Mesodermal cell (in vitro differentiated cells): ENCODE results near the gene MAGEA11. TPM values are rescaled to one million over a fixed set of nuclear protein-coding genes. Genes with fewer than 3 reads are reported as not detected.
"Not testable (repeated sequence)": the region's sequence is repeated elsewhere in the genome, so short reads cannot be mapped to it uniquely, and the experiment has no call there.

Source experiments
- H3K27ac ChIP-seq: 2 replicates; pipeline ENCODE4 v1.7.0; 2013; ENCODE audit warnings: mild to moderate bottlenecking, low read depth, low read length, moderate library complexity; ENCODE audit not compliant: severe bottlenecking
- H3K36me3 ChIP-seq: 2 replicates; pipeline ENCODE4 v1.7.1; 2013; ENCODE audit warnings: mild to moderate bottlenecking, low read length, moderate library complexity; ENCODE audit not compliant: control insufficient read depth, insufficient read depth
- H3K4me1 ChIP-seq: one replicate; pipeline ENCODE4 v1.7.1; 2013; ENCODE audit warnings: mild to moderate bottlenecking, low read length; ENCODE audit not compliant: insufficient read depth, control insufficient read depth, poor library complexity, severe bottlenecking
- H3K4me3 ChIP-seq: 2 replicates; pipeline ENCODE4 v1.7.0; 2013; ENCODE audit warnings: low read length, control low read depth, mild to moderate bottlenecking; ENCODE audit not compliant: insufficient read depth, poor library complexity, severe bottlenecking; ENCODE audit errors: extremely low read depth
- H3K9me3 ChIP-seq: 2 replicates; pipeline ENCODE4 v1.7.1; 2013; ENCODE audit warnings: mild to moderate bottlenecking, low read length, moderate library complexity; ENCODE audit not compliant: control insufficient read depth
- WGBS, 2 experiments: methylation state at CpG; one replicate each; pipeline ENCODE4 v1.1.5; 2013; ENCODE audit warnings: missing lambda C conversion rate in 2 of 2; ENCODE audit not compliant: insufficient coverage in 2 of 2; 5-methylcytosine and 5-hydroxymethylcytosine counted together
- polyA plus RNA-seq, 2 experiments: library from polyadenylated mRNA; stranded (reverse); fragments of 50-300 nt; gene quantifications; one replicate each; pipeline ENCODE4 v1.2.3, GENCODE V29; 2013

The MAGEA11 gene, protein sequence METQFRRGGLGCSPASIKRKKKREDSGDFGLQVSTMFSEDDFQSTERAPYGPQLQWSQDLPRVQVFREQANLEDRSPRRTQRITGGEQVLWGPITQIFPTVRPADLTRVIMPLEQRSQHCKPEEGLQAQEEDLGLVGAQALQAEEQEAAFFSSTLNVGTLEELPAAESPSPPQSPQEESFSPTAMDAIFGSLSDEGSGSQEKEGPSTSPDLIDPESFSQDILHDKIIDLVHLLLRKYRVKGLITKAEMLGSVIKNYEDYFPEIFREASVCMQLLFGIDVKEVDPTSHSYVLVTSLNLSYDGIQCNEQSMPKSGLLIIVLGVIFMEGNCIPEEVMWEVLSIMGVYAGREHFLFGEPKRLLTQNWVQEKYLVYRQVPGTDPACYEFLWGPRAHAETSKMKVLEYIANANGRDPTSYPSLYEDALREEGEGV
- not detected for polyA plus RNA-seq (2013, experiment 1 of 2)
- polyA plus RNA-seq (2013, experiment 2 of 2): not detected

DNA sequence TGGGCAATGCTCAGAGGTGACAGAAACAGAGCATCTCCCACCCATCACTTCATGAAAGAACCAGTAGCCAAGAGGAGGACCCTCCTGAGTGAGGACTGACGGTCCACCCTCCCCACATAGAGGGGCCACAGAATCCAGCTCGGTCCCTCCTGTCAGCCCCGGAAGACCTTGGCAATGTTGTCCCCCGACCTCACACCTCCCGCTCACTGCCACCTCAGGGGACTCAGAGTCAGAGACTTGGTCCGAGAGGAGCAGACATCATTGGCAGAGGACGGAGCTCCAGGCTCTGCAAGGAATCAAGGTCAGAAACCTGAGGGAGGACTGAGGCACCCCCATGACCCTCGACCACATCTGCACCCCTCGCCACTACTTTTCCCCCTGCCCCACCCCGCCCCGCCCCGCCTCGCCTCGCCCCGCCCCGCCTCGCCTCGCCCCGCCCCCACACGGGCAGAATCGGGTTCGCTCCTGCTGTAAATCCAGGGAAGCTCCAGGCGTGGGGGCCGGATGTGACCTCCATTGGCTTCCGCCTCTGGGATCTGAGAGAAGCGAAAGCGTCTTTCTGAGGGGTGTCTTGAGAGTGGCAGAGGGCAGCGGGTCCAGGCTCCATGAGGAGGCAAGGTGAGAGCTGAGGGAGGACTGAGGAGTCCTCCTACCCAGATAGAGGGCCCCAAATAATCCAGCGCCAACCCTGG lies at the start of gene MAGEA11:
MAGEA11 (plus strand) TSS at position 516 of the 692 bp plus-strand sequence. CDS start 1,100 bp downstream, outside the sequence.
- H3K27ac ChIP-seq: no peak within 1 kb of the TSS
- H3K9me3 ChIP-seq: no peaks in the 10 kb centered on the region
- no peaks in the 10 kb centered on the region for H3K36me3 ChIP-seq
- 96% methylated on average over 5 of the region's 29 CpGs; no CpG with 5 or more reads in 1 of the 2 experiments for WGBS, 2 experiments
- no peak within 1 kb of the TSS for H3K4me3 ChIP-seq
- H3K4me1 ChIP-seq: no peaks in the 10 kb centered on the region

DNA sequence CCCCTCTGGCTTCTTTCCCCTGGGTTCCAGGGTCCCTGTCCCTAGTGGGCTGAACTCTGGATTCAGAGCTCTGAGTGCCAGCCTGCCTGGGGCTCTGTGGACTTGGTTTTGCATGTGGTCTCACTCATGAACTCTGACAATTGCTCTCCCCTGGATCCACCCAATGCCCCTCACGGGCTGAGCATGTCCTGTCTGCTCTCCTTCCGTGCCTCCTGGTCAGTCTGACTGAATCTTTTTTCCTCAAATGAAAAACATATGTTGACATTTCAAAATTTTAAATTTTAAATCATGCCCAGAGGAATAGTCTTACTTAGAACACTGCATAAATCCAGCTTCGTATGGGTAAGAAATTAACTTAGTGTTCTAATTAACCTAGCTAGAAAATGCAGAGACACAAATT lies 36.8 kb upstream of the MAGEA11 start:
- no CpG with 5 or more reads among the region's 3 CpGs for WGBS, 2 experiments
- H3K9me3 ChIP-seq, H3K27ac ChIP-seq: not testable (repeated sequence)

DNA sequence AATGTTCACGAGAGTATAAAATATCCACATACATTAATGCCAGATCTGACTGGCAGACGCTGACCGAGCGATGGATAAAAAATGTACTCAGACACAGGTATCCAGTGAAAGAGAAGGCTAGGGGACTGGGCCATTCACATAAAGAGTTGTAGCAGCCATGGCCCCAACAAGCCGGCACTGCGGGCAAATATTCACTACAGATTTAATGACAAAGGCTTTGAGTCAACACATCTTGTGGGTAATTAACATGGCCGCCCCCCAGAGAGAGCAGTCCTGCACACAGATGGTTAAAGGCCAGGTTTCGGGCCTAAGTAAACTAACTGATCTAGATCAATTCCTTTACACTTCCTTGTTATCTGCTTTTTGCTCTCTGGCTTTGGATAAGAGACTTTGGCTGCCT lies 36.3 kb upstream of the MAGEA11 start:
- WGBS, 2 experiments: no CpG with 5 or more reads among the region's 8 CpGs
- H3K9me3 ChIP-seq, H3K4me1 ChIP-seq, H3K36me3 ChIP-seq, H3K4me3 ChIP-seq, H3K27ac ChIP-seq: not testable (repeated sequence)

More for the DNA sequence above, 36.8 kb upstream of the MAGEA11 start:
- H3K4me3 ChIP-seq, H3K36me3 ChIP-seq, H3K4me1 ChIP-seq: not testable (repeated sequence)

DNA sequence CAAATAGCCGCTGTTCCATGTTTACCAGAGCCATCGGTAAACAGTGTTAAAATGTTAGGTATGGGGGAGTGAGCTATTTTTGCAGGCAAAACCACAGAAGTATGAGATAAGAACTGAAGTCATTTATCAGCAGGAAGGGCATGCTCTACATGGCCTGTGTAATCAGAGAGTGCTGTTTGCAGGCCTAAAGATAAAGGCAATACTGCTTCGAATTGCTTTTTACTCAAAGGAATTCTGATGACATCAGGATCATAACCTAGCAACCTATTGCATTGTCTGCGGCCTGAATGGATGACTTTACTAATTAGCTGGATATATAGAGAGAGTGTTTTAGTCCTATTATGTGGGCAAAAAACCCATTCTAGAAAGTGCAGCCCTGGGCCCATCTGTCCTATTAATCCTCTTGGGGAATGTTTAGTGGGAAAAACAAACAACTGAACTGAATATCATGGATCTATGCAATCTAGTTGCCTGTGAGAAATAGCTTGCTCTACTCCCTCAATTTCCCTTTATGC lies 32.6 kb upstream of the MAGEA11 start:
- not testable (repeated sequence) for H3K4me3 ChIP-seq, H3K9me3 ChIP-seq, H3K27ac ChIP-seq, H3K4me1 ChIP-seq, H3K36me3 ChIP-seq
- no CpG with 5 or more reads among the region's 4 CpGs for WGBS, 2 experiments

DNA sequence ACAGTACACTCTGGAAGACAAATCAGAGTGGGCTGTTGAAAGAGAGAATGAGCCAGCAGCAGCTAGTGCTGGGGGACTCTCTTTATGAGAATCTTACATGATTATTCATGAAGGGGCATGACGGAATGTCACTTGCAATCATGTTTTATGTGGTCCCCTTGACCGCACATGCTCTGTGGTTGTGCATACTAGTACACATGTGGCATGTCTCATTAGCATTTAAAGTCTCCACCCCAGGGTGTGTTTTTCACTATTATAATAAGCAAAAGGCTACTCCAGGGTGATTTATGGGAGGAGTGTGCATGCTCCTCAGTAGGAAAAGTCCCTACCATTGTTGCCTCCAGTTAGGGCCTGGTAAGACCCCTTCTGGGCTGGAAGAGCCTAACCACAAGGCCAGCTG lies 30.7 kb upstream of the MAGEA11 start:
- no peak overlapping the region for H3K4me3 ChIP-seq
- WGBS, 2 experiments: no CpG with 5 or more reads among the region's 2 CpGs
- H3K9me3 ChIP-seq: peaks cover 1% of the 10 kb centered on the region
- H3K27ac ChIP-seq: no peak overlapping the region
- no peaks in the 10 kb centered on the region for H3K36me3 ChIP-seq
- H3K4me1 ChIP-seq: peaks cover 7% of the 10 kb centered on the region

DNA sequence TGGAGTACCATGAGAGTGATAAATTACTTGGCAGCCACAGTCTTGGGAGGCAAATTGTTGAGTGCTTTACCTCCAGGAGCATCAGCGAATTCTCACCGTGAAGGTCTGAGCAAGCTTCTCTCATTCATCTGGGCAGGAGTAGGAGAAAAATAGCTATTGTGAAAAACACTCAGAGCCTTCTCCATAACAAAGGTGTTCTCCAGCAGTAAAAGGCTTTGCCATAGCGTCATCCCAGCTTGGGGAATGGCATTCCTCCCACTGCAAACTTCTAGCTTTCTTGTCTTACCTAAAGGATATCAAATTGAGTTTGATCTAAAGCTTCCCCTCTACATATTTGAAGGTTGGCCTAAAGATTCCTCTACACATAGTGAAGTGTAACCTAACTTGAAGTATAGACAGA lies 29.8 kb upstream of the MAGEA11 start:
- Histone ChIP-seq H3K4me3 (no peak overlapping the region), H3K27ac (no peak overlapping the region), H3K4me1 (peaks cover 7% of the 10 kb centered on the region), H3K9me3 (peaks cover 3% of the 10 kb centered on the region), H3K36me3 (no peaks in the 10 kb centered on the region)
- WGBS, 2 experiments: 80% methylated on average over 1 of the region's 3 CpGs; no CpG with 5 or more reads in 1 of the 2 experiments

DNA sequence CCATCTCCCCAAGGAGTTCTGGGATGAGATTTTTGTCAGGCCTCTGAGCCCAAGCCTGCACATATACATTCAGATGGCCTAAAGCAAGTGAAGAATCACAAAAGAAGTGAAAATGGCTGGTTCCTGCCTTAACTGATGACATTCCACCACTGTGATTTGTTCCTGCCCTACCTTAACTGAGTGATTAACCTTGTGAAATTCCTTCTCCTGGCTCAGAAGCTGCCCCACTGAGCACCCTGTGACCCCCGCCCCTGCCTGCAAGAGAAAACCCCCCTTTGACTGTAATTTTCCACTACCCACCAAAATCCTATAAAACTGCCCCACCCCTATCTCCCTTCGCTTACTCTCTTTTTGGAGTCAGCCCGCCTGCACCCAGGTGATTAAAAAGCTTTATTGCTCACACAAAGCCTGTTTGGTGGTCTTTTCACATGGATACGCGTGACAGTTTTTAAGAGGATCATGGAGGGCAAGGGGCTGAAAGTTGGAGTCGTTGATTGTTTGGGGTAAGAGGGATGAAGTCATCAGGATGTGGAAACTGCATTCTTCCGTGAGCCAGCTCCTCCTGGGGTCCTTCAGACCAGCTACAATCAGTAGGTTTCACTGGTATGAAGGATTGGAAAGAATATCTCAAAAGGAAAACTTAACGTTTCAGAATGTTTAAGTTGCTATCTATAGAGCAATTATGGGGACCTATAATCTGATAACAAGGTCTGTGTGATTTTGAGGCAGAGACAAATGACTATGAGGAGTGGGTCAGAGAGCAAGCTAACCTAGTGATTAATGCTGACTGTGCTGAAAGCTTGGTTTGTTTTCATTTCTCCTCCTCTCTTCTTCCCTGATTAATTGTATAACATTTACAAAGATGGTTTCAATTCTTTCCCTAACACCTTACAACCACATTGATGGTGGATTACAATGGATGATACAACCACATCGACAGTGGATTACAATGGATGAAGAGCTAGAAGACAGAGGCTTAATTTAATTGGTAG lies 28.6 kb upstream of the MAGEA11 start:
- H3K4me1 ChIP-seq: peaks cover 7% of the 10 kb centered on the region
- peaks cover 3% of the 10 kb centered on the region for H3K9me3 ChIP-seq
- no peak overlapping the region for H3K4me3 ChIP-seq
- H3K36me3 ChIP-seq: no peaks in the 10 kb centered on the region
- 33 to 44% methylated on average over 3 of the region's 9 CpGs for WGBS, 2 experiments
- H3K27ac ChIP-seq: no peak overlapping the region

DNA sequence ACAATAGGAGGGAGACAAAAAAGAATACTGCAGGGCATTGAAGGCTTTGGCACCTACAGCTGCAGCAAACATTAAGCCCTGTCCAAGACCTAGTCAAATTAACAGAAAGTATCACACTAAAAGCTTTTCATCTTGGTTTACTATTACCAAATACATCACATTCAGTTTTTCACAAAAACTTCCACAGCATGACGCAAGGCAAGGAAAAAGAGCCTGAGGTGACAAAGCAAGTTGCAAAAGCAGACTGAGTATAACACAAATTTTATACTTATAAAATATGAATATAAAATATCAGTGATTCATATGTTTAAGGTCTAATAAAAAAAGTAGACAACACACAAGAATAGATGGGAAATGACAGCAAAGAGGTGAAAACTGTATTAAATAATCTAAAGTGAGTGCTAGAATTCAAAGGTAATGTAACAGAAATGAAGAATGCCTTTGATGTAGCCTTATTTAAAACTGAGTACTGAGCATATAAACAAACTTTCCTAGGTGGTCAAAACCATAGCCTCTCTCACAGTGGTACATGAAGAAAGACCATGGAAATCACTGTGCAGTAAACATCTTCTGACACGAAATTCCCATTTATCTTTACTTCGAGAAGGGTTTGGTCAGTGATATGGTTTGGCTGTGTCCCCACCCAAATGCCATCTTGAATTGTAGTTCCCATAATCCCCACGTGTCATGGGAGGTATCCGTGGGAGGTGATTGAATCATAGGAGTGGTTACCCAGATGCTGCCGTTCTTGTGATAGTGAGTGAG lies 27.7 kb upstream of the MAGEA11 start:
- Histone ChIP-seq H3K36me3 (no peaks in the 10 kb centered on the region), H3K4me1 (peaks cover 7% of the 10 kb centered on the region), H3K9me3 (peaks cover 3% of the 10 kb centered on the region), H3K27ac (no peak overlapping the region), H3K4me3 (no peak overlapping the region)
- no CpG with 5 or more reads among the region's 6 CpGs for WGBS, 2 experiments

DNA sequence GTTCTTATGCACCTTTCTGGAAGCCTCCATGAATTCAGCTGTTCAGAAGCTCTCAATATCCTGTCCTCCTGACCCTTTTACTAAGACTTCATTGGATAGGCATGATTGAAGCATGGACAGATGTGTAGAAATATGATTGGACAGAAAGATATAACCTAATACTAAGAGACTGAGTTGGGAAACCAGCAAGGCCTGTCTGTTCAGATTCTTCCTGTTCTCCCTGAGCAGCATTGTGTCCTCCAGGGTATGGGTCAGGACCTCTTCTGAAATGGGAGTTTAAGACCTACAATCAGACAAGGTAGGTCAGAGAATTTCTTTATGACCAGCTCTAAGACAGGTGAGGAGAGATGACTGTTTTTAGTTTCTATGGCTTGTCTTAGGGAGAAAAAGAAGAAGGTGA lies 23.9 kb upstream of the MAGEA11 start:
- no peaks in the 10 kb centered on the region for H3K36me3 ChIP-seq
- H3K9me3 ChIP-seq: peaks cover 9% of the 10 kb centered on the region
- no peak overlapping the region for H3K4me3 ChIP-seq
- H3K27ac ChIP-seq: no peak overlapping the region
- peaks cover 4% of the 10 kb centered on the region for H3K4me1 ChIP-seq

DNA sequence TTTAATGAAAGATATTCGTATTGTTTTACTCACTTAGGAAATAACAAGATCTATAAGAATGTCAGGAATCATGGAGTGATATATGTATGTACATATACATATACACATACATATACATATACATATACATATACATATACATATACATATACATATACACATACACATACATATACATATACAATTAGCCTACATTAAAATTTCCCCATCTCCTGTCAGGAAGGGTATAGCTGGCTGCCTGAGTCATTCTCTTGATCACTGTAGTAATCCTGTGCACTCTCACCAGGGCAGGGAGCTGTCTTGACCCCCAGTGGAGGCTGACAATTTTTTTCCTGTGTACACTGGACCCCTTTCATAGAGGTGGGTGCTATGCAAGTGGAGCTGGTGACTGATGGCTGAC lies 23.3 kb upstream of the MAGEA11 start:
- WGBS, 2 experiments: no CpG with 5 or more reads among the region's 1 CpG
- H3K36me3 ChIP-seq: no peaks in the 10 kb centered on the region
- H3K27ac ChIP-seq: no peak overlapping the region
- H3K4me1 ChIP-seq: peaks cover 4% of the 10 kb centered on the region
- H3K4me3 ChIP-seq: no peak overlapping the region
- H3K9me3 ChIP-seq: peaks cover 9% of the 10 kb centered on the region
